ENCODE measurements around the gene CBX7.

DNA sequence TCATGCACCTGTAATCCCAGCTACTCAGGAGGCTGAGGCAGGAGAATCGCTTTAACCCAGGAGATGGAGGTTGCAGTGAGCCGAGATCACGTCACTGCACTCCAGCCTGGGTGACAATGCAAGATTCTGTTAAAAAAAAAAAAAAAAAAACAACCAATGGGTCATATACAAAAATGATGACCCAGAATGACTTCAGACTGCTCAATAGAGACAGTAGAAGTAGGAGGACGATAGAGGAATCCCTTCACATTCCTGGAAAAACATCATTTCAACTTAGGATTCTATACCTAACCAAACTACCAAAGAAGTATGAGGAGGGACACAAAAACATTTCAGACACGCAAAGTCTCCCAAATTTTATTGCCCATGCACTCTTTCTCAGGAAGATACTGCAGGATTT is 14.1 kb upstream of the CBX7 start:
- TF ChIP-seq ZNF384 (IDR thresholded peaks at IDR 0.05) (no peak), BHLHE40 (IDR thresholded peaks at IDR 0.05; ENCODE audit: borderline replicate concordance) (no peak), TARDBP (IDR thresholded peaks at IDR 0.05) (no peak), ARNT (IDR thresholded peaks at IDR 0.05) (no peak), ELF4 (IDR thresholded peaks at IDR 0.05) (no peak), NFRKB (IDR thresholded peaks at IDR 0.05) (no peak), SP1 (IDR thresholded peaks at IDR 0.05) (no peak)
